ENCODE results near the gene SLC25A4. TPM values are rescaled to one million over a fixed set of nuclear protein-coding genes. Genes with fewer than 3 reads are reported as not detected.
"Not testable (repeated sequence)": the region's sequence is repeated elsewhere in the genome, so short reads cannot be mapped to it uniquely, and the experiment has no call there.

The SLC25A4 gene
- total RNA-seq, 1 donor from 2014 or later = 2,233 TPM

GRCh38 chr4:185144601-185145240 is 1.7 kb downstream of the SLC25A4 start:
- DNase-seq (ENCODE audit: missing footprints) (no peak), ATAC-seq (no peak)
- intact Hi-C loops (cut with DNase I) = loop anchor here (5.0 to 10.0 kb wide), 2 partner anchors 38 to 250 kb away; partner anchors contain the start of genes ANKRD37 and LRP2BP

GRCh38 chr4:185145572-185145971 is 2.5 kb downstream of the SLC25A4 start:
- intact Hi-C loops (cut with DNase I) = loop anchor here (5.0 to 10.0 kb wide), 2 partner anchors 37 to 249 kb away; partner anchors contain the start of genes ANKRD37 and LRP2BP
- ATAC-seq = peak; percentile 26

GRCh38 chr4:185149392-185149791 is 6.3 kb downstream of the SLC25A4 start:
- DNase-seq (ENCODE audit: missing footprints) (no peak), ATAC-seq (peak; percentile 9)
- intact Hi-C loops (cut with DNase I) = loop anchor here (5.0 to 10.0 kb wide), 2 partner anchors 33 to 245 kb away; partner anchors contain the start of genes ANKRD37 and LRP2BP

More at GRCh38 chr4:185145572-185145971, 2.5 kb downstream of the SLC25A4 start:
- DNase-seq (ENCODE audit: missing footprints) = no peak

- intact Hi-C loops (cut with DNase I) = no loop called here
- DNase-seq (ENCODE audit: missing footprints) (no peak), ATAC-seq (no peak)
Observed at GRCh38 chr4:185151296-185151695, 8.2 kb downstream of the SLC25A4 start.

GRCh38 chr4:185165605-185166063 is 22.6 kb downstream of the SLC25A4 start:
- intact Hi-C loops (cut with DNase I) = no loop called here
- DNase-seq (ENCODE audit: missing footprints) = no peak
- no peak for ATAC-seq

GRCh38 chr4:185167234-185167633 is 24.2 kb downstream of the SLC25A4 start:
- ATAC-seq = no peak
- intact Hi-C loops (cut with DNase I) = no loop called here
- DNase-seq (ENCODE audit: missing footprints) = no peak

- DNase-seq (ENCODE audit: missing footprints) (no peak), ATAC-seq (no peak)
- intact Hi-C loops (cut with DNase I) = no loop called here
Observed at GRCh38 chr4:185171373-185172071, 28.5 kb downstream of the SLC25A4 start.

- intact Hi-C loops (cut with DNase I) = no loop called here
- ATAC-seq = no peak
- DNase-seq (ENCODE audit: missing footprints) = no peak
Observed at GRCh38 chr4:185179488-185179887, 36.4 kb downstream of the SLC25A4 start.

- no peak for ATAC-seq
- no peak for DNase-seq (ENCODE audit: missing footprints)
- intact Hi-C loops (cut with DNase I) = loop anchor here (5.0 to 10.0 kb wide), 2 partner anchors 35 to 177 kb away; no protein-coding TSS in a partner anchor
Observed at GRCh38 chr4:185182239-185182638, 39.2 kb downstream of the SLC25A4 start.

GRCh38 chr4:185183622-185184281 is 40.7 kb downstream of the SLC25A4 start:
- intact Hi-C loops (cut with DNase I) = loop anchor here (5.0 to 10.0 kb wide), 2 partner anchors 36 to 179 kb away; no protein-coding TSS in a partner anchor
- ATAC-seq (peak; percentile 72), DNase-seq (ENCODE audit: missing footprints) (no peak)

GRCh38 chr4:185186769-185187168 is 43.7 kb downstream of the SLC25A4 start:
- no peak for DNase-seq (ENCODE audit: missing footprints)
- no peak for ATAC-seq
- intact Hi-C loops (cut with DNase I) = loop anchor here (2.0 to 10.0 kb wide), 2 partner anchors 148 to 182 kb away; no protein-coding TSS in a partner anchor

- intact Hi-C loops (cut with DNase I) = loop anchor here (10.0 kb wide), 1 partner anchor 185 kb away; no protein-coding TSS in a partner anchor
- DNase-seq (ENCODE audit: missing footprints) = no peak
Observed at GRCh38 chr4:185189606-185190305, 46.7 kb downstream of the SLC25A4 start.

GRCh38 chr4:185190306-185190856 is 47.3 kb downstream of the SLC25A4 start:
- intact Hi-C loops (cut with DNase I) = no loop called here
- no peak for ATAC-seq

More at GRCh38 chr4:185189606-185190305, 46.7 kb downstream of the SLC25A4 start:
- no peak for ATAC-seq

GRCh38 chr4:185192059-185192458 is 49.0 kb downstream of the SLC25A4 start:
- no peak for ATAC-seq

More at GRCh38 chr4:185190306-185190856, 47.3 kb downstream of the SLC25A4 start:
- DNase-seq (ENCODE audit: missing footprints) = no peak

GRCh38 chr4:185194924-185195888 is 52.1 kb downstream of the SLC25A4 start:
- intact Hi-C loops (cut with DNase I) = no loop called here
- DNase-seq (ENCODE audit: missing footprints) (no peak), ATAC-seq (no peak)

More at GRCh38 chr4:185192059-185192458, 49.0 kb downstream of the SLC25A4 start:
- DNase-seq (ENCODE audit: missing footprints) = no peak
- intact Hi-C loops (cut with DNase I) = no loop called here

- DNase-seq (ENCODE audit: missing footprints) = no peak
- ATAC-seq = no peak
- intact Hi-C loops (cut with DNase I) = no loop called here
Observed at GRCh38 chr4:185196437-185196836, 53.4 kb downstream of the SLC25A4 start.

GRCh38 chr4:185198189-185198588 is 55.1 kb downstream of the SLC25A4 start:
- ATAC-seq; DNase-seq (ENCODE audit: missing footprints); intact Hi-C loops (cut with DNase I): not testable (repeated sequence)

Data from Right ventricle myocardium inferior (tissue), 1 donor.